ENCODE results near the gene SMIM36.
A peak's percentile ranks its signal among the peaks of the same experiment; 100 is the strongest.

The SMIM36 gene

GRCh38 chr17:55441544-55441943 lies 69.7 kb downstream of the SMIM36 start:
- Histone ChIP-seq H4K20me1 (ENCODE audit: insufficient read depth, low read length) (no peaks in the 10 kb centered on the region), H3K4me2 (ENCODE audit: low read length) (no peak overlapping the region), H3F3A (ENCODE audit: insufficient read depth, low read length) (no peaks in the 10 kb centered on the region), H3K27me3 (ENCODE audit: insufficient read depth, low read length) (no peaks in the 10 kb centered on the region), H3K27ac (ENCODE audit: low read depth, low read length, poor library complexity, severe bottlenecking) (no peak overlapping the region), H3K79me2 (ENCODE audit: insufficient read depth, low read length) (no peaks in the 10 kb centered on the region), H3K9me2 (ENCODE audit: low read depth, low read length) (no peaks in the 10 kb centered on the region), H3K36me3 (ENCODE audit: insufficient read depth, low read length) (no peaks in the 10 kb centered on the region), H2AFZ (ENCODE audit: low read length) (no peak overlapping the region), H3K4me3 (ENCODE audit: low read depth, low read length, poor library complexity, severe bottlenecking) (no peak overlapping the region), H3K4me1 (ENCODE audit: insufficient read depth, low read length, severe bottlenecking) (peaks cover 13% of the 10 kb centered on the region), H3K9ac (ENCODE audit: low read length) (no peak overlapping the region), H3K9me3 (ENCODE audit: low read length) (no peaks in the 10 kb centered on the region)
- TF ChIP-seq CTCF (IDR thresholded peaks at IDR 0.05; ENCODE audit: low read length) = no peak
- no peak for TF ChIP-seq EZH2 (IDR thresholded peaks at IDR 0.05; ENCODE audit: borderline replicate concordance, low read length)

GRCh38 chr17:55440391-55440790 lies 70.9 kb downstream of the SMIM36 start:
- no peak for TF ChIP-seq EZH2 (IDR thresholded peaks at IDR 0.05; ENCODE audit: borderline replicate concordance, low read length)
- no peak for TF ChIP-seq CTCF (IDR thresholded peaks at IDR 0.05; ENCODE audit: low read length)
- no peak overlapping the region for H3K9ac ChIP-seq (ENCODE audit: low read length)
- H3K36me3 ChIP-seq (ENCODE audit: insufficient read depth, low read length) = no peaks in the 10 kb centered on the region
- H4K20me1 ChIP-seq (ENCODE audit: insufficient read depth, low read length) = no peaks in the 10 kb centered on the region
- no peak overlapping the region for H3K4me3 ChIP-seq (ENCODE audit: low read depth, low read length, poor library complexity, severe bottlenecking)
- no peaks in the 10 kb centered on the region for H3F3A ChIP-seq (ENCODE audit: insufficient read depth, low read length)
- H3K79me2 ChIP-seq (ENCODE audit: insufficient read depth, low read length) = no peaks in the 10 kb centered on the region
- no peaks in the 10 kb centered on the region for H3K9me3 ChIP-seq (ENCODE audit: low read length)
- H3K4me1 ChIP-seq (ENCODE audit: insufficient read depth, low read length, severe bottlenecking) = peaks cover 20% of the 10 kb centered on the region
- H3K27me3 ChIP-seq (ENCODE audit: insufficient read depth, low read length) = no peaks in the 10 kb centered on the region
- no peak overlapping the region for H3K4me2 ChIP-seq (ENCODE audit: low read length)
- H2AFZ ChIP-seq (ENCODE audit: low read length) = no peak overlapping the region
- no peak overlapping the region for H3K27ac ChIP-seq (ENCODE audit: low read depth, low read length, poor library complexity, severe bottlenecking)
- no peaks in the 10 kb centered on the region for H3K9me2 ChIP-seq (ENCODE audit: low read depth, low read length)

GRCh38 chr17:55437159-55437605 lies 74.1 kb downstream of the SMIM36 start:
- no peaks in the 10 kb centered on the region for H3K9me3 ChIP-seq (ENCODE audit: low read length)
- peaks cover 24% of the 10 kb centered on the region for H3K4me1 ChIP-seq (ENCODE audit: insufficient read depth, low read length, severe bottlenecking)
- no peaks in the 10 kb centered on the region for H3K9me2 ChIP-seq (ENCODE audit: low read depth, low read length)
- peak overlapping the region; percentile 43 for H3K4me3 ChIP-seq (ENCODE audit: low read depth, low read length, poor library complexity, severe bottlenecking)
- peak overlapping the region; percentile 80 for H3K27ac ChIP-seq (ENCODE audit: low read depth, low read length, poor library complexity, severe bottlenecking)
- no peaks in the 10 kb centered on the region for H3K79me2 ChIP-seq (ENCODE audit: insufficient read depth, low read length)
- no peak overlapping the region for H2AFZ ChIP-seq (ENCODE audit: low read length)
- H4K20me1 ChIP-seq (ENCODE audit: insufficient read depth, low read length) = no peaks in the 10 kb centered on the region
- no peaks in the 10 kb centered on the region for H3F3A ChIP-seq (ENCODE audit: insufficient read depth, low read length)
- peak overlapping the region; percentile 21; the same call in 1 of the 2 replicates for H3K9ac ChIP-seq (ENCODE audit: low read length)
- no peaks in the 10 kb centered on the region for H3K27me3 ChIP-seq (ENCODE audit: insufficient read depth, low read length)
- TF ChIP-seq CTCF (IDR thresholded peaks at IDR 0.05; ENCODE audit: low read length) (no peak), EZH2 (IDR thresholded peaks at IDR 0.05; ENCODE audit: borderline replicate concordance, low read length) (no peak)
- H3K4me2 ChIP-seq (ENCODE audit: low read length) = peak overlapping the region; percentile 62
- H3K36me3 ChIP-seq (ENCODE audit: insufficient read depth, low read length) = no peaks in the 10 kb centered on the region
